Measurements from ENCODE around the gene AKR1B1.

The AKR1B1 gene

GRCh38 chr7:134458806-134459698, at the start of gene AKR1B1:
Gene AKR1B1, minus strand, starts transcription at chr7:134459100. Its CDS starts 38 bp downstream, at chr7:134459062.
- H3K9ac ChIP-seq (ENCODE audit: low read length), result peak within 1 kb of the TSS; percentile 76
- H3K4me2 ChIP-seq (ENCODE audit: low read length), result peak within 1 kb of the TSS; percentile 65
- H3K36me3 ChIP-seq (ENCODE audit: insufficient read depth, low read length), result peaks cover 12% of the 10 kb centered on the region
- peak within 1 kb of the TSS; percentile 81 for H3K4me3 ChIP-seq (ENCODE audit: low read depth, low read length, poor library complexity, severe bottlenecking)
- H3K9me3 ChIP-seq (ENCODE audit: low read length), result no peaks in the 10 kb centered on the region
- H4K20me1 ChIP-seq (ENCODE audit: insufficient read depth, low read length), result no peaks in the 10 kb centered on the region
- no peaks in the 10 kb centered on the region for H3K79me2 ChIP-seq (ENCODE audit: insufficient read depth, low read length)
- no peaks in the 10 kb centered on the region for H3K27me3 ChIP-seq (ENCODE audit: insufficient read depth, low read length)
- TF ChIP-seq EZH2 (IDR thresholded peaks at IDR 0.05; ENCODE audit: borderline replicate concordance, low read length), result no peak
- TF ChIP-seq CTCF (IDR thresholded peaks at IDR 0.05; ENCODE audit: low read length), result peak; percentile 86
- peaks cover 31% of the 10 kb centered on the region for H3K4me1 ChIP-seq (ENCODE audit: insufficient read depth, low read length, severe bottlenecking)
- peak within 1 kb of the TSS; percentile 79 for H2AFZ ChIP-seq (ENCODE audit: low read length)
- no peaks in the 10 kb centered on the region for H3F3A ChIP-seq (ENCODE audit: insufficient read depth, low read length)
- H3K27ac ChIP-seq (ENCODE audit: low read depth, low read length, poor library complexity, severe bottlenecking), result no peak within 1 kb of the TSS
- no peaks in the 10 kb centered on the region for H3K9me2 ChIP-seq (ENCODE audit: low read depth, low read length)

GRCh38 chr7:134505856-134506255, 47.0 kb upstream of the AKR1B1 start:
- Histone ChIP-seq H3K27me3 (ENCODE audit: insufficient read depth, low read length) (no peaks in the 10 kb centered on the region), H3K4me1 (ENCODE audit: insufficient read depth, low read length, severe bottlenecking) (no peaks in the 10 kb centered on the region), H3K4me3 (ENCODE audit: low read depth, low read length, poor library complexity, severe bottlenecking) (no peak overlapping the region), H3K27ac (ENCODE audit: low read depth, low read length, poor library complexity, severe bottlenecking) (no peak overlapping the region), H4K20me1 (ENCODE audit: insufficient read depth, low read length) (no peaks in the 10 kb centered on the region), H3K36me3 (ENCODE audit: insufficient read depth, low read length) (no peaks in the 10 kb centered on the region), H3K9me3 (ENCODE audit: low read length) (no peaks in the 10 kb centered on the region), H3K9ac (ENCODE audit: low read length) (no peak overlapping the region), H3F3A (ENCODE audit: insufficient read depth, low read length) (no peaks in the 10 kb centered on the region), H2AFZ (ENCODE audit: low read length) (no peak overlapping the region), H3K4me2 (ENCODE audit: low read length) (no peak overlapping the region), H3K79me2 (ENCODE audit: insufficient read depth, low read length) (no peaks in the 10 kb centered on the region), H3K9me2 (ENCODE audit: low read depth, low read length) (no peaks in the 10 kb centered on the region)
- TF ChIP-seq EZH2 (IDR thresholded peaks at IDR 0.05; ENCODE audit: borderline replicate concordance, low read length) (no peak), CTCF (IDR thresholded peaks at IDR 0.05; ENCODE audit: low read length) (no peak)

- H3F3A ChIP-seq (ENCODE audit: insufficient read depth, low read length), result no peaks in the 10 kb centered on the region
- H3K36me3 ChIP-seq (ENCODE audit: insufficient read depth, low read length), result no peaks in the 10 kb centered on the region
- no peak overlapping the region for H3K9ac ChIP-seq (ENCODE audit: low read length)
- H3K27me3 ChIP-seq (ENCODE audit: insufficient read depth, low read length), result no peaks in the 10 kb centered on the region
- H2AFZ ChIP-seq (ENCODE audit: low read length), result no peak overlapping the region
- TF ChIP-seq EZH2 (IDR thresholded peaks at IDR 0.05; ENCODE audit: borderline replicate concordance, low read length) (no peak), CTCF (IDR thresholded peaks at IDR 0.05; ENCODE audit: low read length) (no peak)
- H3K4me1 ChIP-seq (ENCODE audit: insufficient read depth, low read length, severe bottlenecking), result no peaks in the 10 kb centered on the region
- H3K27ac ChIP-seq (ENCODE audit: low read depth, low read length, poor library complexity, severe bottlenecking), result no peak overlapping the region
- no peaks in the 10 kb centered on the region for H3K9me3 ChIP-seq (ENCODE audit: low read length)
- H3K4me2 ChIP-seq (ENCODE audit: low read length), result no peak overlapping the region
- H3K4me3 ChIP-seq (ENCODE audit: low read depth, low read length, poor library complexity, severe bottlenecking), result no peak overlapping the region
- H3K79me2 ChIP-seq (ENCODE audit: insufficient read depth, low read length), result no peaks in the 10 kb centered on the region
- H4K20me1 ChIP-seq (ENCODE audit: insufficient read depth, low read length), result no peaks in the 10 kb centered on the region
- H3K9me2 ChIP-seq (ENCODE audit: low read depth, low read length), result no peaks in the 10 kb centered on the region
Measured at GRCh38 chr7:134504660-134505164, 45.8 kb upstream of the AKR1B1 start.
